HEK293 (cell line): Measurements from ENCODE around the gene PCBD1.

ENCODE experiments used
- BCL11A ChIP-seq: fragments of 450-650 bp; formaldehyde crosslinking; IDR thresholded peaks from 2 replicates; pipeline ENCODE4 v1.5.1; 2016; ENCODE audit warnings: low read depth, missing biosample characterization, missing genetic modification characterization
- FEZF1 ChIP-seq: fragments of 450-650 bp; formaldehyde crosslinking; IDR thresholded peaks from 2 replicates; pipeline ENCODE4 v1.5.1; 2016; ENCODE audit warnings: missing biosample characterization, missing genetic modification characterization
- GLIS2 ChIP-seq: fragments of 450-650 bp; formaldehyde crosslinking; IDR thresholded peaks from 2 replicates; pipeline ENCODE4 v1.5.1; 2016; ENCODE audit warnings: missing biosample characterization, missing genetic modification characterization
- OSR2 ChIP-seq: fragments of 450-650 bp; formaldehyde crosslinking; IDR thresholded peaks from 2 replicates; pipeline ENCODE4 v1.5.1; 2016; ENCODE audit warnings: missing biosample characterization, missing genetic modification characterization
- REPIN1 ChIP-seq: fragments of 450-650 bp; formaldehyde crosslinking; IDR thresholded peaks from 2 replicates; pipeline ENCODE4 v1.5.1; 2017; ENCODE audit warnings: missing biosample characterization, missing genetic modification characterization, low read depth
- SP3 ChIP-seq: fragments of 450-650 bp; formaldehyde crosslinking; IDR thresholded peaks from 2 replicates; pipeline ENCODE4 v1.5.1; 2016; ENCODE audit warnings: missing biosample characterization, missing genetic modification characterization
- SP7 ChIP-seq: fragments of 450-650 bp; formaldehyde crosslinking; IDR thresholded peaks from 2 replicates; pipeline ENCODE4 v1.5.1; 2016; ENCODE audit warnings: missing biosample characterization, missing genetic modification characterization
- ZBTB1 ChIP-seq: fragments of 450-650 bp; formaldehyde crosslinking; IDR thresholded peaks from 2 replicates; pipeline ENCODE4 v1.5.1; 2016; ENCODE audit warnings: missing biosample characterization, missing genetic modification characterization
- ZBTB11 ChIP-seq: fragments of 450-650 bp; formaldehyde crosslinking; conservative IDR thresholded peaks from 2 replicates; pipeline ENCODE4 v1.5.1; 2016; ENCODE audit warnings: low read depth, missing biosample characterization, missing genetic modification characterization
- ZBTB20 ChIP-seq: fragments of 450-650 bp; formaldehyde crosslinking; IDR thresholded peaks from 2 replicates; pipeline ENCODE4 v1.5.1; 2016; ENCODE audit warnings: missing biosample characterization, missing genetic modification characterization
- ZBTB6 ChIP-seq: fragments of 450-650 bp; formaldehyde crosslinking; IDR thresholded peaks from 2 replicates; pipeline ENCODE4 v1.5.1; 2017; ENCODE audit warnings: missing biosample characterization, missing genetic modification characterization
- ZFP37 ChIP-seq: fragments of 450-650 bp; formaldehyde crosslinking; IDR thresholded peaks from 2 replicates; pipeline ENCODE4 v1.5.1; 2016; ENCODE audit warnings: missing biosample characterization, missing genetic modification characterization
- ZNF133 ChIP-seq: fragments of 450-650 bp; formaldehyde crosslinking; IDR thresholded peaks from 2 replicates; pipeline ENCODE4 v1.5.1; 2016; ENCODE audit warnings: missing biosample characterization, missing genetic modification characterization
- ZNF223 ChIP-seq: fragments of 450-650 bp; formaldehyde crosslinking; IDR thresholded peaks from 2 replicates; pipeline ENCODE4 v1.5.1; 2016; ENCODE audit warnings: missing biosample characterization, missing genetic modification characterization
- ZNF280C ChIP-seq: fragments of 450-650 bp; formaldehyde crosslinking; IDR thresholded peaks from 2 replicates; pipeline ENCODE4 v1.5.1; 2016; ENCODE audit warnings: missing biosample characterization, missing genetic modification characterization
- ZNF354C ChIP-seq: fragments of 450-650 bp; formaldehyde crosslinking; IDR thresholded peaks from 2 replicates; pipeline ENCODE4 v1.5.1; 2016; ENCODE audit warnings: missing biosample characterization, missing genetic modification characterization, low read depth, borderline replicate concordance
- ZNF366 ChIP-seq: fragments of 450-650 bp; formaldehyde crosslinking; conservative IDR thresholded peaks from 2 replicates; pipeline ENCODE4 v1.5.1; 2016; ENCODE audit warnings: missing biosample characterization, missing genetic modification characterization
- ZNF391 ChIP-seq: fragments of 450-650 bp; formaldehyde crosslinking; IDR thresholded peaks from 2 replicates; pipeline ENCODE4 v1.5.1; 2016; ENCODE audit warnings: low read depth, missing biosample characterization, missing genetic modification characterization, borderline replicate concordance
- ZNF449 ChIP-seq: fragments of 450-650 bp; formaldehyde crosslinking; IDR thresholded peaks from 2 replicates; pipeline ENCODE4 v1.5.1; 2017; ENCODE audit warnings: missing biosample characterization, mild to moderate bottlenecking, missing genetic modification characterization, moderate library complexity
- ZNF488 ChIP-seq: fragments of 450-650 bp; formaldehyde crosslinking; IDR thresholded peaks from 2 replicates; pipeline ENCODE4 v1.5.1; 2016; ENCODE audit warnings: missing biosample characterization, missing genetic modification characterization
- ZNF518A ChIP-seq: fragments of 450-650 bp; formaldehyde crosslinking; conservative IDR thresholded peaks from 2 replicates; pipeline ENCODE4 v1.5.1; 2016; ENCODE audit warnings: low read depth, missing biosample characterization, missing genetic modification characterization
- ZNF561 ChIP-seq: fragments of 450-650 bp; IDR thresholded peaks from 2 replicates; pipeline ENCODE4 v1.5.1; 2018; ENCODE audit warnings: missing biosample characterization, missing genetic modification characterization, borderline replicate concordance
- ZNF670 ChIP-seq: fragments of 450-650 bp; formaldehyde crosslinking; IDR thresholded peaks from 2 replicates; pipeline ENCODE4 v1.5.1; 2016; ENCODE audit warnings: missing biosample characterization, missing genetic modification characterization, low read depth
- ZNF76 ChIP-seq: fragments of 450-650 bp; formaldehyde crosslinking; IDR thresholded peaks from 2 replicates; pipeline ENCODE4; 2016; ENCODE audit warnings: low read depth, missing biosample characterization, missing genetic modification characterization, borderline replicate concordance
- ZXDB ChIP-seq: fragments of 450-650 bp; formaldehyde crosslinking; IDR thresholded peaks from 2 replicates; pipeline ENCODE4 v1.5.1; 2016; ENCODE audit warnings: missing biosample characterization, missing genetic modification characterization

Gene PCBD1

GRCh38 chr10:70932392-70933196 lies 44.2 kb upstream of the PCBD1 start (continued):
- TF ChIP-seq ZNF366 (no peak), OSR2 (tag by site-specific recombination) (peak; percentile 78), ZBTB11 (tag by site-specific recombination) (no peak), SP3 (no peak), ZNF561 (tag by site-specific recombination) (peak; percentile 91), ZNF354C (no peak), REPIN1 (no peak), ZNF518A (tag by site-specific recombination) (no peak), ZBTB6 (tag by site-specific recombination) (no peak), ZFP37 (no peak), ZNF223 (no peak; the same call in 1 of the 2 replicates), ZBTB1 (tag by site-specific recombination) (no peak), ZNF449 (tag by site-specific recombination) (no peak), ZBTB20 (peak; percentile 94), ZNF391 (no peak), BCL11A (tag by site-specific recombination) (no peak), ZNF670 (no peak), ZXDB (tag by site-specific recombination) (peak; percentile 74), ZNF280C (tag by site-specific recombination) (no peak), ZNF76 (peak; percentile 37; the same call in 1 of the 2 replicates), ZNF133 (tag by site-specific recombination) (no peak), FEZF1 (tag by site-specific recombination) (peak; percentile 94), GLIS2 (tag by site-specific recombination) (peak; percentile 54), ZNF488 (no peak), SP7 (peak; percentile 61)
